ENCODE data around the gene POLR2F. TPM values are rescaled to one million over a fixed set of nuclear protein-coding genes. Genes with fewer than 3 reads are reported as not detected.

The POLR2F gene
- total and polyA plus RNA-seq, 9 of the 15 experiments (the other 6 are each of a cell fraction or from before 2014, with no cell fraction given) = 98.9 to 410 (median 168) TPM

DNA sequence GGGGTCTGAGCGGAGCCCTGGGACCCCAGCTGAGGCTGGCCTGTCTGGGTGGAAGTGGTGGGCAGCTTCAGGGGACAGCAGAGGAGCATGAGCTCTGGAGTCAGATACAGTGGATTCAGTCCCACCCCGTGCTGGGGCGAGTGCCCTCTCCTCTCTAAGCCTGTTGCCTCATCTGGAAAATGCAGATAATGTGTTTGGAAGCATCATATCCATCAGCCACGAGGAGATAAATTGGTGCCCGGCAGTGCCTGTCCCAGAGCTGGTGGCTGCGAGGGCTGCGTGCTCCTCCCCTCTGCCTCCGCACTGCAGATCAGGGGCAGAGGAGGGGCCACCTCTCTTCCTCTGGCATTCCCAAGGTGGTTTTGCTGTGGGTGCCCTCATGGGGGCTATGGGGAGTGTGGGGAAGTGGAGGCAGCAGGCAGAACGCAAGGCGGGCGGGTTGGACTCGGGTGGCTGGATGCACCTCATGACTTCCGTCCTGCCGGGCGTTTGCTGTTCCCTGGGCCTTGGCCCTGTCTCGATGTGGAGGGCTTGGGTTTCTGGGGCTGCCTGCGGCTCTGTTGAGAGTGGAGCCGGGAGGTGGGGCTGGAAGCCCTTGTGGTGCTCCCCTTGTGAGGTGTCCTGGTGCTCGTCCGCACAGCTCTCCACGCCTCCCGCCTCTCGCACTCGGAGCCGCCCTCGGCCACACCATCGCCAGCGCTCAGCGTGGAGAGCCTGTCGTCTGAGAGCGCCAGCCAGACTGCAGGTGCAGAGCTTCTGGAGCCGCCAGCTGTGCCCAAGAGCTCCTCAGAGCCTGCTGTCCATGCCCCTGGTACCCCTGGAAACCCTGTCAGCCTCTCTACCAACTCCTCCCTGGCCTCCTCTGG, 26.5 kb upstream of the POLR2F start (continued):
- TF ChIP-seq, protein P1, sequence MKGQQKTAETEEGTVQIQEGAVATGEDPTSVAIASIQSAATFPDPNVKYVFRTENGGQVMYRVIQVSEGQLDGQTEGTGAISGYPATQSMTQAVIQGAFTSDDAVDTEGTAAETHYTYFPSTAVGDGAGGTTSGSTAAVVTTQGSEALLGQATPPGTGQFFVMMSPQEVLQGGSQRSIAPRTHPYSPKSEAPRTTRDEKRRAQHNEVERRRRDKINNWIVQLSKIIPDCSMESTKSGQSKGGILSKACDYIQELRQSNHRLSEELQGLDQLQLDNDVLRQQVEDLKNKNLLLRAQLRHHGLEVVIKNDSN (CRISPR knock-in tag; IDR thresholded peaks at IDR 0.05) = no peak
- no peak for TF ChIP-seq MBD2 (IDR thresholded peaks at IDR 0.05; ENCODE audit: borderline replicate concordance, low read depth)
- no peak for TF ChIP-seq MYC (IDR thresholded peaks at IDR 0.05; ENCODE audit: low read depth, low read length)
- no peak for TF ChIP-seq MYC (CRISPR knock-in tag; IDR thresholded peaks at IDR 0.05; ENCODE audit: borderline replicate concordance, low read depth)
- TF ChIP-seq, protein P2, sequence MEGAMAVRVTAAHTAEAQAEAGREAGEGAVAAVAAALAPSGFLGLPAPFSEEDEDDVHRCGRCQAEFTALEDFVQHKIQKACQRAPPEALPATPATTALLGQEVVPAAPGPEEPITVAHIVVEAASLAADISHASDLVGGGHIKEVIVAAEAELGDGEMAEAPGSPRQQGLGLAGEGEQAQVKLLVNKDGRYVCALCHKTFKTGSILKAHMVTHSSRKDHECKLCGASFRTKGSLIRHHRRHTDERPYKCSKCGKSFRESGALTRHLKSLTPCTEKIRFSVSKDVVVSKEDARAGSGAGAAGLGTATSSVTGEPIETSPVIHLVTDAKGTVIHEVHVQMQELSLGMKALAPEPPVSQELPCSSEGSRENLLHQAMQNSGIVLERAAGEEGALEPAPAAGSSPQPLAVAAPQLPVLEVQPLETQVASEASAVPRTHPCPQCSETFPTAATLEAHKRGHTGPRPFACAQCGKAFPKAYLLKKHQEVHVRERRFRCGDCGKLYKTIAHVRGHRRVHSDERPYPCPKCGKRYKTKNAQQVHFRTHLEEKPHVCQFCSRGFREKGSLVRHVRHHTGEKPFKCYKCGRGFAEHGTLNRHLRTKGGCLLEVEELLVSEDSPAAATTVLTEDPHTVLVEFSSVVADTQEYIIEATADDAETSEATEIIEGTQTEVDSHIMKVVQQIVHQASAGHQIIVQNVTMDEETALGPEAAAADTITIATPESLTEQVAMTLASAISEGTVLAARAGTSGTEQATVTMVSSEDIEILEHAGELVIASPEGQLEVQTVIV (CRISPR knock-in tag; IDR thresholded peaks at IDR 0.05; ENCODE audit: borderline replicate concordance) = no peak
- TF ChIP-seq RREB1 (CRISPR knock-in tag; IDR thresholded peaks at IDR 0.05) = no peak
- no peak for TF ChIP-seq NCOA6 (IDR thresholded peaks at IDR 0.05)
- TF ChIP-seq MTF1 (CRISPR knock-in tag; IDR thresholded peaks at IDR 0.05; ENCODE audit: borderline replicate concordance) = no peak
- no peak for TF ChIP-seq ZNF764 (CRISPR knock-in tag; IDR thresholded peaks at IDR 0.05; ENCODE audit: low read depth)
